ENCODE results near the gene GON4L.

GON4L gene

GRCh38 chr1:155858800-155859233, 1.8 kb upstream of the GON4L start:
- Histone ChIP-seq H3K79me2 (ENCODE audit: control insufficient read depth, low read length) (peaks cover 77% of the 10 kb centered on the region), H3K9me3 (ENCODE audit: control insufficient read depth, insufficient read depth, low read length) (no peaks in the 10 kb centered on the region), H3K9me2 (replicated peaks; ENCODE audit: control insufficient read depth, low read length) (no peaks in the 10 kb centered on the region), H3K36me3 (ENCODE audit: control insufficient read depth, low read length) (peaks cover 22% of the 10 kb centered on the region), H3K4me3 (ENCODE audit: low read length) (peak overlapping the region; percentile 91), H3K4me2 (ENCODE audit: low read length) (peak overlapping the region; percentile 98), H3K27me3 (ENCODE audit: control insufficient read depth, low read length) (no peaks in the 10 kb centered on the region), H3K4me1 (ENCODE audit: control insufficient read depth, low read length) (peaks cover 49% of the 10 kb centered on the region), H3F3A (ENCODE audit: control insufficient read depth, insufficient read depth) (peaks cover 19% of the 10 kb centered on the region), H4K20me1 (ENCODE audit: control insufficient read depth, insufficient read depth, low read depth, low read length) (no peaks in the 10 kb centered on the region; the same call in 1 of the 2 replicates), H3K27ac (ENCODE audit: low read depth, low read length) (peak overlapping the region; percentile 71)
- TF ChIP-seq CTCF (IDR thresholded peaks at IDR 0.05; ENCODE audit: low read depth, low read length, poor library complexity, severe bottlenecking) (no peak), EZH2phosphoT487 (IDR thresholded peaks at IDR 0.05; ENCODE audit: borderline replicate concordance, low read length) (no peak)

- Histone ChIP-seq H3K4me3 (ENCODE audit: low read length) (peak overlapping the region; percentile 93), H3K79me2 (ENCODE audit: control insufficient read depth, low read length) (peaks cover 84% of the 10 kb centered on the region), H3K9me3 (ENCODE audit: control insufficient read depth, insufficient read depth, low read length) (no peaks in the 10 kb centered on the region), H3K27ac (ENCODE audit: low read depth, low read length) (peak overlapping the region; percentile 34), H3K27me3 (ENCODE audit: control insufficient read depth, low read length) (no peaks in the 10 kb centered on the region), H3K9me2 (replicated peaks; ENCODE audit: control insufficient read depth, low read length) (no peaks in the 10 kb centered on the region), H3K36me3 (ENCODE audit: control insufficient read depth, low read length) (peaks cover 43% of the 10 kb centered on the region), H3K4me1 (ENCODE audit: control insufficient read depth, low read length) (peaks cover 52% of the 10 kb centered on the region), H3F3A (ENCODE audit: control insufficient read depth, insufficient read depth) (peaks cover 19% of the 10 kb centered on the region), H3K4me2 (ENCODE audit: low read length) (peak overlapping the region; percentile 98), H4K20me1 (ENCODE audit: control insufficient read depth, insufficient read depth, low read depth, low read length) (no peaks in the 10 kb centered on the region; the same call in 1 of the 2 replicates)
- TF ChIP-seq EZH2phosphoT487 (IDR thresholded peaks at IDR 0.05; ENCODE audit: borderline replicate concordance, low read length) (no peak), CTCF (IDR thresholded peaks at IDR 0.05; ENCODE audit: low read depth, low read length, poor library complexity, severe bottlenecking) (no peak)
Measured at GRCh38 chr1:155856257-155856974, 598 bp downstream of the GON4L start.

- TF ChIP-seq EZH2phosphoT487 (IDR thresholded peaks at IDR 0.05; ENCODE audit: borderline replicate concordance, low read length) (no peak), CTCF (IDR thresholded peaks at IDR 0.05; ENCODE audit: low read depth, low read length, poor library complexity, severe bottlenecking) (no peak)
- Histone ChIP-seq H3K4me3 (ENCODE audit: low read length) (no peak overlapping the region), H3K4me1 (ENCODE audit: control insufficient read depth, low read length) (peaks cover 28% of the 10 kb centered on the region), H3F3A (ENCODE audit: control insufficient read depth, insufficient read depth) (no peaks in the 10 kb centered on the region; the same call in 1 of the 2 replicates), H3K27ac (ENCODE audit: low read depth, low read length) (no peak overlapping the region), H3K9me2 (replicated peaks; ENCODE audit: control insufficient read depth, low read length) (no peaks in the 10 kb centered on the region), H4K20me1 (ENCODE audit: control insufficient read depth, insufficient read depth, low read depth, low read length) (peaks cover 6% of the 10 kb centered on the region), H3K27me3 (ENCODE audit: control insufficient read depth, low read length) (no peaks in the 10 kb centered on the region), H3K9me3 (ENCODE audit: control insufficient read depth, insufficient read depth, low read length) (no peaks in the 10 kb centered on the region), H3K4me2 (ENCODE audit: low read length) (peak overlapping the region; percentile 30; the same call in 1 of the 2 replicates), H3K36me3 (ENCODE audit: control insufficient read depth, low read length) (peaks cover 78% of the 10 kb centered on the region), H3K79me2 (ENCODE audit: control insufficient read depth, low read length) (peaks cover 98% of the 10 kb centered on the region)
Measured at GRCh38 chr1:155850345-155850744, 6.7 kb downstream of the GON4L start.
